Stimulated activated CD4-positive, alpha-beta T cell treated with anti-CD3 and anti-CD28 coated beads, Interleukin-2, amount 100 ng/mL, for 4 hours (primary cell): ENCODE measurements around the gene UMODL1.
"Not testable (repeated sequence)": the region's sequence is repeated elsewhere in the genome, so short reads cannot be mapped to it uniquely, and the experiment has no call there.

Experiments
- DNase-seq: peaks from one replicate; pipeline ENCODE4 v3.0.0-alpha.2; 2020; ENCODE audit warnings: low read depth

Gene UMODL1

GRCh38 chr21:42113926-42114409 lies 42.9 kb downstream of the UMODL1 start:
- no peak for DNase-seq

GRCh38 chr21:42114646-42115045 lies 43.5 kb downstream of the UMODL1 start:
- no peak for DNase-seq

GRCh38 chr21:42115136-42115683 lies 44.1 kb downstream of the UMODL1 start:
- DNase-seq = no peak

- DNase-seq = not testable (repeated sequence)
Measured at GRCh38 chr21:42116551-42116950, 45.4 kb downstream of the UMODL1 start.

- DNase-seq = peak; percentile 62
Measured at GRCh38 chr21:42117229-42117966, 46.3 kb downstream of the UMODL1 start.

GRCh38 chr21:42117967-42118780 lies 47.1 kb downstream of the UMODL1 start:
- no peak for DNase-seq

- no peak for DNase-seq
Measured at GRCh38 chr21:42118901-42119300, 47.8 kb downstream of the UMODL1 start.

GRCh38 chr21:42120101-42120902 lies 49.2 kb downstream of the UMODL1 start:
- DNase-seq = no peak

- no peak for DNase-seq
Measured at GRCh38 chr21:42120903-42121535, 49.9 kb downstream of the UMODL1 start.

GRCh38 chr21:42121794-42122193 lies 50.7 kb downstream of the UMODL1 start:
- no peak for DNase-seq

- no peak for DNase-seq
Measured at GRCh38 chr21:42122398-42122797, 51.3 kb downstream of the UMODL1 start.

- no peak for DNase-seq
Measured at GRCh38 chr21:42122808-42123207, 51.7 kb downstream of the UMODL1 start.

- DNase-seq = no peak
Measured at GRCh38 chr21:42123219-42123908, 52.2 kb downstream of the UMODL1 start.

- DNase-seq = no peak
Measured at GRCh38 chr21:42124081-42124480, 53.0 kb downstream of the UMODL1 start.

GRCh38 chr21:42124826-42125570 lies 53.9 kb downstream of the UMODL1 start:
- no peak for DNase-seq

GRCh38 chr21:42125571-42126544 lies 54.7 kb downstream of the UMODL1 start:
- DNase-seq = no peak

GRCh38 chr21:42127164-42128150 lies 56.3 kb downstream of the UMODL1 start:
- DNase-seq = no peak
